Ectodermal cell (in vitro differentiated cells): ENCODE measurements around the gene ZSWIM2. TPM values are rescaled to one million over a fixed set of nuclear protein-coding genes. Genes with fewer than 3 reads are reported as not detected.
A peak's percentile ranks its signal among the peaks of the same experiment; 100 is the strongest.
"Not testable (repeated sequence)": the region's sequence is repeated elsewhere in the genome, so short reads cannot be mapped to it uniquely, and the experiment has no call there.

Experiments used
- H3K27ac ChIP-seq: 2 replicates; pipeline ENCODE4 v1.7.0; 2013; ENCODE audit warnings: mild to moderate bottlenecking, low read depth, low read length; ENCODE audit not compliant: insufficient read depth, poor library complexity, severe bottlenecking
- H3K27me3 ChIP-seq: 2 replicates; pipeline ENCODE4 v1.7.0; 2013; ENCODE audit warnings: mild to moderate bottlenecking, low read length; ENCODE audit not compliant: insufficient read depth, control insufficient read depth, poor library complexity, severe bottlenecking
- H3K36me3 ChIP-seq: one replicate; pipeline ENCODE4 v1.7.0; 2013; ENCODE audit warnings: low read length; ENCODE audit not compliant: control insufficient read depth, insufficient read depth
- H3K4me1 ChIP-seq: one replicate; pipeline ENCODE4 v1.7.0; 2013; ENCODE audit warnings: low read length; ENCODE audit not compliant: control insufficient read depth, insufficient read depth
- H3K4me3 ChIP-seq: 2 replicates; pipeline ENCODE4 v1.7.0; 2013; ENCODE audit warnings: low read depth, low read length, control low read depth; ENCODE audit not compliant: insufficient read depth
- H3K9me3 ChIP-seq: 2 replicates; pipeline ENCODE4 v1.7.0; 2013; ENCODE audit warnings: mild to moderate bottlenecking, low read length, moderate library complexity; ENCODE audit not compliant: control insufficient read depth
- WGBS, 2 experiments: methylation state at CpG; one replicate each; pipeline ENCODE4 v1.1.7; 2013; ENCODE audit warnings: missing lambda C conversion rate in 2 of 2; 5-methylcytosine and 5-hydroxymethylcytosine counted together
- polyA plus RNA-seq, 4 experiments: library from polyadenylated mRNA; stranded (reverse); fragments of 50-300 nt; gene quantifications; one replicate each; pipeline ENCODE4 v1.2.3, GENCODE V29; 2013

Gene ZSWIM2
- not detected for polyA plus RNA-seq (2013, experiment 1 of 4)
- 0.18 TPM for polyA plus RNA-seq (2013, experiment 2 of 4)
- polyA plus RNA-seq (2013, experiment 3 of 4): 0.11 TPM
- not detected for polyA plus RNA-seq (2013, experiment 4 of 4)

- Histone ChIP-seq H3K9me3 (no peaks in the 10 kb centered on the region), H3K36me3 (no peaks in the 10 kb centered on the region), H3K4me3 (peak within 1 kb of the TSS; percentile 24), H3K27me3 (no peaks in the 10 kb centered on the region), H3K4me1 (no peaks in the 10 kb centered on the region), H3K27ac (peak within 1 kb of the TSS; percentile 8)
- WGBS, 2 experiments: 4% methylated on average over 39 of the region's 39 CpGs
These were observed at the start of gene ZSWIM2 for GRCh38 chr2:186848873-186849578. ZSWIM2 (minus strand) TSS chr2:186849170; CDS start chr2:186849130, 40 bp downstream.

GRCh38 chr2:186896220-186896619, 47.2 kb upstream of the ZSWIM2 start:
- not testable (repeated sequence) for H3K36me3 ChIP-seq, H3K27ac ChIP-seq, H3K4me1 ChIP-seq, H3K27me3 ChIP-seq, H3K4me3 ChIP-seq, H3K9me3 ChIP-seq
- 90 to 95% methylated on average over 2 to 3 of the region's 3 CpGs for WGBS, 2 experiments

- WGBS, 2 experiments: 87 to 94% methylated on average over 2 of the region's 2 CpGs
- H3K4me3 ChIP-seq: no peak overlapping the region
These were observed 46.5 kb upstream of the ZSWIM2 start for GRCh38 chr2:186895451-186895850.

GRCh38 chr2:186894478-186894877, 45.5 kb upstream of the ZSWIM2 start:
- no peaks in the 10 kb centered on the region for H3K36me3 ChIP-seq
- 87 to 91% methylated on average over 5 of the region's 5 CpGs for WGBS, 2 experiments

More at GRCh38 chr2:186895451-186895850, 46.5 kb upstream of the ZSWIM2 start:
- H3K36me3 ChIP-seq: no peaks in the 10 kb centered on the region
- H3K4me1 ChIP-seq: no peaks in the 10 kb centered on the region
- H3K27me3 ChIP-seq: no peaks in the 10 kb centered on the region
- H3K9me3 ChIP-seq: no peaks in the 10 kb centered on the region
- no peak overlapping the region for H3K27ac ChIP-seq

GRCh38 chr2:186892821-186893220, 43.9 kb upstream of the ZSWIM2 start:
- H3K4me3 ChIP-seq: no peak overlapping the region
- no peaks in the 10 kb centered on the region for H3K9me3 ChIP-seq
- H3K27ac ChIP-seq: no peak overlapping the region
- H3K27me3 ChIP-seq: no peaks in the 10 kb centered on the region
- WGBS, 2 experiments: 95 to 97% methylated on average over 2 of the region's 2 CpGs
- H3K36me3 ChIP-seq: no peaks in the 10 kb centered on the region
- no peaks in the 10 kb centered on the region for H3K4me1 ChIP-seq

More at GRCh38 chr2:186894478-186894877, 45.5 kb upstream of the ZSWIM2 start:
- H3K9me3 ChIP-seq: no peaks in the 10 kb centered on the region
- H3K27me3 ChIP-seq: no peaks in the 10 kb centered on the region
- no peaks in the 10 kb centered on the region for H3K4me1 ChIP-seq
- H3K27ac ChIP-seq: no peak overlapping the region
- no peak overlapping the region for H3K4me3 ChIP-seq

- H3K36me3 ChIP-seq: no peaks in the 10 kb centered on the region
- no peaks in the 10 kb centered on the region for H3K9me3 ChIP-seq
- H3K4me1 ChIP-seq: no peaks in the 10 kb centered on the region
- H3K27ac ChIP-seq: no peak overlapping the region
- H3K4me3 ChIP-seq: no peak overlapping the region
- WGBS, 2 experiments: 93% methylated on average over 1 of the region's 1 CpG; no CpG with 5 or more reads in 1 of the 2 experiments
- no peaks in the 10 kb centered on the region for H3K27me3 ChIP-seq
These were observed 42.2 kb upstream of the ZSWIM2 start for GRCh38 chr2:186891185-186891621.

- Histone ChIP-seq H3K36me3 (no peaks in the 10 kb centered on the region), H3K4me3 (no peak overlapping the region), H3K27me3 (no peaks in the 10 kb centered on the region), H3K9me3 (no peaks in the 10 kb centered on the region), H3K4me1 (no peaks in the 10 kb centered on the region), H3K27ac (no peak overlapping the region)
- WGBS, 2 experiments: 93 to 94% methylated on average over 7 of the region's 7 CpGs
These were observed 40.3 kb upstream of the ZSWIM2 start for GRCh38 chr2:186889101-186889879.

- Histone ChIP-seq H3K9me3 (no peaks in the 10 kb centered on the region), H3K4me3 (no peak overlapping the region), H3K4me1 (no peaks in the 10 kb centered on the region), H3K27ac (no peak overlapping the region), H3K27me3 (no peaks in the 10 kb centered on the region), H3K36me3 (no peaks in the 10 kb centered on the region)
- WGBS, 2 experiments: 86 to 87% methylated on average over 6 to 7 of the region's 7 CpGs
These were observed 38.4 kb upstream of the ZSWIM2 start for GRCh38 chr2:186887107-186888090.

GRCh38 chr2:186884587-186884986, 35.6 kb upstream of the ZSWIM2 start:
- Histone ChIP-seq H3K9me3 (no peaks in the 10 kb centered on the region), H3K27ac (no peak overlapping the region), H3K4me3 (no peak overlapping the region), H3K27me3 (no peaks in the 10 kb centered on the region), H3K36me3 (no peaks in the 10 kb centered on the region), H3K4me1 (no peaks in the 10 kb centered on the region)
- 78% methylated on average over 1 of the region's 1 CpG; no CpG with 5 or more reads in 1 of the 2 experiments for WGBS, 2 experiments
